Adrenal gland (tissue), 12 donors: ENCODE data around the gene FAM53C. TPM values are rescaled to one million over a fixed set of nuclear protein-coding genes. Genes with fewer than 3 reads are reported as not detected.

Source experiments
- DNase-seq, 7 donors: peaks; one replicate each; pipeline ENCODE4 v3.0.0-alpha.2; 2019 to 2020
- H3K27ac ChIP-seq, 5 donors: fragments of 200-600 bp; sonication (generic) in 4 of 5; 1 replicate in 3 of 5; 2 replicates in 2 of 5; pipeline versions ENCODE4 v1.5.1 to v1.8.0; 2016 to 2020; ENCODE audit warnings: mild to moderate bottlenecking in 1 of 5
- H3K27me3 ChIP-seq: fragments of 200-600 bp; 2 replicates; pipeline ENCODE4 v1.8.0; 2021
- H3K36me3 ChIP-seq, 2 donors: fragments of 200-600 bp; replicated peaks in 1 of 2; 1 replicate in 1 of 2; 2 replicates in 1 of 2; pipeline versions ENCODE4 v1.5.1 to v1.8.0; 2018 to 2022
- H3K4me1 ChIP-seq, 2 donors: fragments of 200-600 bp; replicated peaks in 1 of 2; 1 replicate in 1 of 2; 2 replicates in 1 of 2; pipeline versions ENCODE4 v1.5.1 to v1.8.0; 2018 to 2021
- H3K4me3 ChIP-seq, 4 donors: fragments of 200-600 bp; sonication (generic) in 3 of 4; one replicate each; pipeline ENCODE4 v1.5.1; 2016 to 2018
- H3K9me3 ChIP-seq, 3 donors: fragments of 200-600 bp; sonication (generic) in 1 of 3; replicated peaks in 1 of 3; 1 replicate in 2 of 3; 2 replicates in 1 of 3; pipeline versions ENCODE4 v1.5.1 to v1.8.0; 2016 to 2021
- CTCF ChIP-seq, 6 experiments: fragments of 450-650 bp in 4 of 6; fragments of 200-600 bp in 2 of 6; sonication (generic) in 1 of 6; IDR thresholded peaks; 1 replicate in 5 of 6; 2 replicates in 1 of 6; pipeline versions ENCODE4 v1.5.1 to v1.8.0; 2016 to 2021; ENCODE audit warnings: antibody characterized with exemption in 6 of 6, mild to moderate bottlenecking in 2 of 6, moderate library complexity in 1 of 6
- POLR2A ChIP-seq, 2 donors: fragments of 450-650 bp; IDR thresholded peaks; one replicate each; pipeline ENCODE4 v1.6.1; 2017; ENCODE audit warnings: antibody characterized with exemption in 2 of 2, mild to moderate bottlenecking in 2 of 2, moderate library complexity in 1 of 2
- WGBS, 4 donors: extraction: QIAGEN DNeasy Blood & Tissue Kit in 2 of 4; methylation state at CpG; one replicate each; pipeline versions ENCODE4 v1.1.5 to v1.1.7; 2013 to 2017; 5-methylcytosine and 5-hydroxymethylcytosine counted together
- intact Hi-C, 2 donors: fragments of 100-400 bp; cut with DNase I; formaldehyde crosslinking; loops; one replicate each; pipeline versions ENCODE4 v1.14.1 to v1.15.0; 2022 to 2023
- polyA plus RNA-seq, 3 donors: library from polyadenylated mRNA; stranded (reverse); fragments of 200-250 nt in 2 of 3; fragments of 350-450 nt in 1 of 3; fragmentation: Illumina TruSeq in 1 of 3; extraction: RNeasy Lipid Tissue Mini Kit (QIAGEN cat#74804) in 1 of 3; gene quantifications; one replicate each; pipeline ENCODE4 v1.2.3, GENCODE V29; 2013 to 2014
- total RNA-seq, 9 donors: library from RNA; depleted of rRNA in 4 of 9; stranded (reverse); fragments of >200 nt in 4 of 9; fragments of 120-200 nt in 1 of 9; fragmentation: NEBNext Ultra II Directional in 1 of 9; extraction: Animal tissue kit (Norgen Biotek cat#: 25700) in 1 of 9; gene quantifications; one replicate each; pipeline versions ENCODE4 v1.1.0 to v1.2.4, GENCODE V29; 2013 to 2023
- donor health status: healthy with polysubstance abuse.
- donor health status: Bipolar disorder and iron deficiency.
- donor health status: DM: yes; HTN: yes; CAD: no.
- donor health status: DM: no; HTN: no; CAD: no.
- donor health status: DM: no; HTN: no; CAD: no.
- donor health status: DM: yes; HTN: yes; CAD: no.

The FAM53C gene
- total and polyA plus RNA-seq, 12 donors: 11.9 to 143 (median 27.8) TPM

- no peaks in the 10 kb centered on the region for H3K9me3 ChIP-seq
- H3K27me3 ChIP-seq: no peaks in the 10 kb centered on the region
- intact Hi-C loops: no loop called here
- H3K36me3 ChIP-seq: peaks cover 0 to 37% of the 10 kb centered on the region in 2 donors
- no peak for DNase-seq
- no peak overlapping the region for H3K4me3 ChIP-seq
- H3K4me1 ChIP-seq: peaks cover 0 to 21% of the 10 kb centered on the region in 2 donors
- TF ChIP-seq CTCF (IDR thresholded peaks at IDR 0.05) (no peak), POLR2A (IDR thresholded peaks at IDR 0.05) (no peak)
- H3K27ac ChIP-seq: no peak overlapping the region
- 73 to 82% (median 75%) methylated on average over 1 of the region's 1 CpG for WGBS, 4 donors
Measured at GRCh38 chr5:138372225-138372624, 34.2 kb downstream of the FAM53C start.

GRCh38 chr5:138372653-138373052, 34.6 kb downstream of the FAM53C start:
- no peak for DNase-seq
- no peaks in the 10 kb centered on the region for H3K27me3 ChIP-seq
- no peak overlapping the region for H3K4me3 ChIP-seq
- TF ChIP-seq POLR2A (IDR thresholded peaks at IDR 0.05) (no peak), CTCF (IDR thresholded peaks at IDR 0.05) (no peak)
- H3K4me1 ChIP-seq: peaks cover 0 to 17% of the 10 kb centered on the region in 2 donors
- intact Hi-C loops: no loop called here
- no peaks in the 10 kb centered on the region for H3K9me3 ChIP-seq
- H3K36me3 ChIP-seq: peaks cover 0 to 42% of the 10 kb centered on the region in 2 donors
- H3K27ac ChIP-seq: no peak overlapping the region
- 63 to 73% (median 72%) methylated on average over 5 of the region's 5 CpGs for WGBS, 4 donors

DNA sequence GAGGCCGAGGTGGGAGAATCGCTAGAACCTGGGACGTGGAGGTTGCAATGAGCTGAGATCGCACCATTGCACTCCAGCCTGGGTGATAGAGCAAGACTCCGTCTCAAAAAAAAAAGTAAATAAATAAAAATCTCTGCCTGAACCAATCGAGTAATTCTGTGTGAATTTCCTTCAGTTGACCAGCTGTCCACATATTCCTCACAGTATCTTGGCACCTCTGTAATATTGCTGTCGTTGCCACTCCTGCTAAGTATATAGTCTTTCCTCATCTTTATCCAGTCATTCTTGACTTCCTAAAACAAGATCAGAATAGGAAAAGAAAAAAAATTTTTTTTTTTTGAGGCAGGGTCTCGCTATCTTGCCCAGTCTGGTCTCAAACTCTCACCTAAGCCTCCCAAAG, 44.3 kb downstream of the FAM53C start:
- H3K27me3 ChIP-seq: no peaks in the 10 kb centered on the region
- no peak for TF ChIP-seq CTCF (IDR thresholded peaks at IDR 0.05)
- no peak for TF ChIP-seq POLR2A (IDR thresholded peaks at IDR 0.05)
- intact Hi-C loops: no loop called here
- no peaks in the 10 kb centered on the region for H3K9me3 ChIP-seq
- whole genome bisulfite sequencing, 4 donors: 93 to 97% (median 96%) methylated on average over 8 of the region's 8 CpGs
- no peak for DNase-seq
- no peaks in the 10 kb centered on the region for H3K4me1 ChIP-seq
- peaks cover 0 to 86% of the 10 kb centered on the region in 2 donors for H3K36me3 ChIP-seq
- H3K4me3 ChIP-seq: no peak overlapping the region
- no peak overlapping the region for H3K27ac ChIP-seq

- DNase-seq: no peak
- no peak overlapping the region for H3K4me3 ChIP-seq
- H3K36me3 ChIP-seq: peaks cover 0 to 77% of the 10 kb centered on the region in 2 donors
- intact Hi-C loops: no loop called here
- no peak for TF ChIP-seq CTCF (IDR thresholded peaks at IDR 0.05)
- no peak for TF ChIP-seq POLR2A (IDR thresholded peaks at IDR 0.05)
- 86 to 96% (median 90%) methylated on average over 1 of the region's 1 CpG for WGBS, 4 donors
- no peaks in the 10 kb centered on the region for H3K27me3 ChIP-seq
- H3K4me1 ChIP-seq: no peaks in the 10 kb centered on the region
- H3K9me3 ChIP-seq: no peaks in the 10 kb centered on the region
- no peak overlapping the region for H3K27ac ChIP-seq
Measured at GRCh38 chr5:138385660-138386059, 47.6 kb downstream of the FAM53C start.
